Breast epithelium (tissue), 4 donors: ENCODE results near the gene GPR153. TPM values are rescaled to one million over a fixed set of nuclear protein-coding genes. Genes with fewer than 3 reads are reported as not detected.

Experiments used
- DNase-seq, 2 donors: peaks; one replicate each; pipeline ENCODE4 v3.0.0-alpha.2; 2019; ENCODE audit warnings: low spot score in 2 of 2
- H3K27ac ChIP-seq, 2 donors: fragments of 200-600 bp; sonication (generic) in 1 of 2; one replicate each; pipeline ENCODE4 v1.5.1; 2016 to 2019; ENCODE audit warnings: mild to moderate bottlenecking in 1 of 2
- H3K27me3 ChIP-seq, 2 donors: fragments of 200-600 bp; sonication (generic) in 1 of 2; one replicate each; pipeline versions ENCODE4 v1.5.1 to v1.6.0; 2017 to 2019; ENCODE audit warnings: control low read depth in 1 of 2, mild to moderate bottlenecking in 1 of 2
- H3K36me3 ChIP-seq: fragments of 200-600 bp; one replicate; pipeline ENCODE4 v1.5.1; 2019
- H3K4me1 ChIP-seq, 2 donors: fragments of 200-600 bp; sonication (generic); one replicate each; pipeline ENCODE4 v1.5.1; 2016 to 2019; ENCODE audit warnings: control low read depth in 1 of 2
- H3K4me3 ChIP-seq, 3 donors: fragments of 200-600 bp; sonication (generic); 1 replicate in 2 of 3; 2 replicates in 1 of 3; pipeline ENCODE4 v1.5.1; 2016 to 2019; ENCODE audit warnings: mild to moderate bottlenecking in 3 of 3, moderate library complexity in 2 of 3
- H3K9me3 ChIP-seq, 2 donors: fragments of 200-600 bp; sonication (generic) in 1 of 2; one replicate each; pipeline ENCODE4 v1.5.1; 2016 to 2019; ENCODE audit warnings: control low read depth in 1 of 2
- POLR2A ChIP-seq: fragments of 450-650 bp; IDR thresholded peaks from one replicate; pipeline ENCODE4 v1.6.1; 2016; ENCODE audit warnings: antibody characterized with exemption, mild to moderate bottlenecking, moderate library complexity
- POLR2AphosphoS5 ChIP-seq, 3 donors: sonication (generic); formaldehyde crosslinking; IDR thresholded peaks; one replicate each; pipeline ENCODE4 v1.6.1; 2017; ENCODE audit warnings: antibody characterized with exemption in 3 of 3
- intact Hi-C: fragments of 100-400 bp; cut with DNase I; formaldehyde crosslinking; loops from one replicate; pipeline ENCODE4 v1.15.1; 2023; ENCODE audit warnings: low total_unique reads
- total RNA-seq, 3 donors: library from RNA; depleted of rRNA; stranded (reverse); fragments of >200 nt; gene quantifications; one replicate each; pipeline ENCODE4 v1.1.0, GENCODE V29; 2016
- TF ChIP-seq, protein P1 (sequence below), 3 donors: fragments of 450-650 bp; IDR thresholded peaks; one replicate each; pipeline ENCODE4 v1.5.1; 2016 to 2017; ENCODE audit warnings: antibody characterized with exemption in 3 of 3, mild to moderate bottlenecking in 3 of 3, moderate library complexity in 3 of 3

Gene GPR153
- total RNA-seq, 3 donors from 2014 or later = 5.4 to 34.6 (median 6.6) TPM

DNA sequence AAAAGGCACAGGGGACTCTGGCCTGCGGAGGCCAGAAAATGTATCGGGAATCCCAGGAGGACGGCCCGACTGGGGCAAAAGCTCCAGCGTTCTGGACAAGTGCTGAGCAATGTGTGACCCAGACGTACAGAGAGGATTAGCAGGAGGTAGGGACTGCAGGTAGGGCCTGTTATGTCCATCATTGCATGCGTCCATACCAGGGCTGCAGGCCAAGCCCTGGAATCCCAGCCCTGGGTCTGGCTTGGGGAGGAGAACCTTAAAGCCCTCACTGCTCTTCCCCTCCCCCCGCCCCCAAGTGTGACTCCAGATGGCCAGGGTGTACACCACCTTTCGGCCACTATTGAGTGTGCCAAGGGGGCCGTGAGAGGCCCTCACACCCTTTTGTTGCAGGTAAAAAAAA, 53.0 kb downstream of the GPR153 start:
- Histone ChIP-seq H3K4me1 (peaks cover 3% of the 10 kb centered on the region in 2 donors), H3K36me3 (no peaks in the 10 kb centered on the region), H3K27ac (no peak overlapping the region), H3K4me3 (no peak overlapping the region), H3K27me3 (no peaks in the 10 kb centered on the region), H3K9me3 (no peaks in the 10 kb centered on the region)
- no peak for DNase-seq
- TF ChIP-seq, protein P1, sequence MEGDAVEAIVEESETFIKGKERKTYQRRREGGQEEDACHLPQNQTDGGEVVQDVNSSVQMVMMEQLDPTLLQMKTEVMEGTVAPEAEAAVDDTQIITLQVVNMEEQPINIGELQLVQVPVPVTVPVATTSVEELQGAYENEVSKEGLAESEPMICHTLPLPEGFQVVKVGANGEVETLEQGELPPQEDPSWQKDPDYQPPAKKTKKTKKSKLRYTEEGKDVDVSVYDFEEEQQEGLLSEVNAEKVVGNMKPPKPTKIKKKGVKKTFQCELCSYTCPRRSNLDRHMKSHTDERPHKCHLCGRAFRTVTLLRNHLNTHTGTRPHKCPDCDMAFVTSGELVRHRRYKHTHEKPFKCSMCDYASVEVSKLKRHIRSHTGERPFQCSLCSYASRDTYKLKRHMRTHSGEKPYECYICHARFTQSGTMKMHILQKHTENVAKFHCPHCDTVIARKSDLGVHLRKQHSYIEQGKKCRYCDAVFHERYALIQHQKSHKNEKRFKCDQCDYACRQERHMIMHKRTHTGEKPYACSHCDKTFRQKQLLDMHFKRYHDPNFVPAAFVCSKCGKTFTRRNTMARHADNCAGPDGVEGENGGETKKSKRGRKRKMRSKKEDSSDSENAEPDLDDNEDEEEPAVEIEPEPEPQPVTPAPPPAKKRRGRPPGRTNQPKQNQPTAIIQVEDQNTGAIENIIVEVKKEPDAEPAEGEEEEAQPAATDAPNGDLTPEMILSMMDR (IDR thresholded peaks at IDR 0.05) = no peak
- TF ChIP-seq POLR2A = no peak
- no peak for TF ChIP-seq POLR2AphosphoS5 (IDR thresholded peaks at IDR 0.05)
- intact Hi-C loops = no loop called here

DNA sequence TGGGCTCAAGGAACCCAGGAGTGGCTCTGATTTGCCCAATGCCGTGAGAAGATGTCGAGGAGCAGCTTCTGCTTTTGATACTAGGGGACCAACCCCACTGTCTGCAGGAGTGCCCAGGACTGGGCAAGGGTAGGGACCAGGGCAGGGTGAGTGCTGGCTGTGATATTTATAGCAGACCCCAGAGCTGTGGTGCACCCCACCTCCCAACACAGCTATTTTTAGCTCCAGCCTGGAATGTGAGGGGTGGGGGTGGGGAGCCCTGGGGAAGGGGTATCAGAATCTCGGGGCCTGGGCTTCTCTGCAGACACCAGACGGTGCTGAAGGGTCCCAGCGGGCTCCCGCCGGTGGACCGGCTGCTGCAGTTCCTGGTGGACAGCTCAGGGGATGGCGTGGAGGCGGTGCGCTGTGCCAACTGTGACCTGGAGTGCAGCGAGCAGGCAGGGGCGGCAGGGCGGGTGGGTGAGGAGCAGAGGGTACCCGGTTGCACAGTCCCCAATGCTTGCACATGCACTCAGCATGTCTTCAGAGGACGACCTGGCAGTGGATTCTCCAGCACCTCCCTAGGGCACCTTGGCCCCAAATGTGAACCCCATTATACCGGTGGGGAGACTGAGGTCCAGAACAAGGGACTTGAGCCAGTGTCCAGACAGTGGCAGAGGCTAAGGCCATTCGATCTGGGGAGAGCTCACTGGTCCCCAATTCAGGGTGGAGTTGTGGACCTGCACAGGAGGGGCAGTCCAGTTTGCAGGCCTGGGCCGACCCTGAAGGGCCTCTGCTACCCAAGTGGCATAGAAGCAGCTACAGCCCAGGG, 53.6 kb downstream of the GPR153 start:
- DNase-seq = no peak
- intact Hi-C loops = no loop called here
- no peak overlapping the region for H3K27ac ChIP-seq
- peaks cover 3% of the 10 kb centered on the region in 2 donors for H3K4me1 ChIP-seq
- TF ChIP-seq, protein P1 (IDR thresholded peaks at IDR 0.05) = no peak
- no peak for TF ChIP-seq POLR2A
- TF ChIP-seq POLR2AphosphoS5 (IDR thresholded peaks at IDR 0.05) = no peak
- no peaks in the 10 kb centered on the region for H3K36me3 ChIP-seq
- H3K27me3 ChIP-seq = no peaks in the 10 kb centered on the region
- H3K9me3 ChIP-seq = no peaks in the 10 kb centered on the region
- no peak overlapping the region for H3K4me3 ChIP-seq

DNA sequence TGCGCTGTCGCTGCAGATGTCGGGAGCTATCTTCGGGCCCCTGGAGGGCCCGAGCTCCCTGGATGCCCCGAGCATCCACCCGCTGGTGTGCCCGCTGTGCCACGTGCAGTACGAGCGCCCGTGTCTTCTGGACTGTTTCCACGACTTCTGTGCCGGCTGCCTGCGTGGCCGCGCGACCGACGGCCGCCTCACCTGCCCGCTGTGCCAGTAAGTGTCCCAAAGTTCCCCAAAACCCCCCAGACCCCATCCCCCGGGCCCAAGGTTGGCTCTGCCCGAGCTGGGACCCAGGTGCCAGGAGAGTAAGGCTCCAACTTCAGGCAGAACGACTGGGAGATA, 54.4 kb downstream of the GPR153 start:
- no peak for DNase-seq
- Histone ChIP-seq H3K4me1 (peaks cover 3% of the 10 kb centered on the region in 2 donors), H3K36me3 (no peaks in the 10 kb centered on the region), H3K9me3 (no peaks in the 10 kb centered on the region), H3K27me3 (no peaks in the 10 kb centered on the region), H3K27ac (peak overlapping the region; percentile 58 to 75), H3K4me3 (peak overlapping the region; percentile 40 to 82 (median 66))
- TF ChIP-seq POLR2AphosphoS5 (IDR thresholded peaks at IDR 0.05) (no peak), POLR2A (no peak)
- TF ChIP-seq, protein P1 (IDR thresholded peaks at IDR 0.05) = no peak
- intact Hi-C loops = no loop called here

DNA sequence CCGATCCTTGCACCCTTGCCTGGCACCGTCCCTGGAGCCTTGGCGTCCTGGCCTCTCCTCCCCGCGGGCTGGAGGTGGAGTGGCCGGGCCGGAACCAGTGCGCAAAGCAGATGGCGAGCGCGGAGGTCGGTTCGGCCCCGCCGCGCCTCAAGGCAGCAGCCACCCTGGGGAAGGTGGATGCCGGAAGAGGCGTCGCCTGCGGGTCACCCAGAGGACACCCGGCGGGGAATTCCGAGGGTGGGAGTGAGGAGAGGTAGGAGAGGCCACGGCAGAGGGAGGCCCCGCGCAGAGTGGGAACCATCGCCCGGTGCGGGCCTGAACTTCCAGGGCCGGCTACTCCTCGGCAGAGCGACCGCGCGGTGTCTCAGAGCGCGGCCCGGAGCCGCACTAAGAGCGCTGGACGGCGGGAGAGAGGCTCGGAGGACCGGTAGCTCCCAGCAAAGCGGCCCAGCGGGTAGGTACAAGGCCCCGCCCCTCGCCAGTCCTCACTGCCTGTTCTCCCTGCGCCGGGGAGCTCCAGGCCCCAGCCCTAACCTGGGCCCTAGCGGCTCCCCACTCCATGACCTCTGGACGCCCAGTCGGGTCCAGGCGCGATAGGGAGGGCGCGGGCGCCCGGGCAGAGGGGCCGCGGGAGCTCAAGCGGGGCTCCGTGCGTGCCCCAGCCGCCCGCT, 54.9 kb downstream of the GPR153 start, which contains the start of gene RNF207:
TSS of gene RNF207 (plus strand) at position 271 of the 671 bp plus-strand sequence. CDS start 417 bp downstream, outside the sequence.
- no peaks in the 10 kb centered on the region for H3K36me3 ChIP-seq
- H3K4me3 ChIP-seq = peak within 1 kb of the TSS; percentile 40 to 82 (median 66)
- H3K4me1 ChIP-seq = peaks cover 3% of the 10 kb centered on the region in 2 donors
- H3K9me3 ChIP-seq = no peaks in the 10 kb centered on the region
- TF ChIP-seq, protein P1 (IDR thresholded peaks at IDR 0.05) = no peak
- TF ChIP-seq POLR2AphosphoS5 (IDR thresholded peaks at IDR 0.05) = peak in 2 of 3 donors; percentile 27 to 34
- TF ChIP-seq POLR2A = no peak
- intact Hi-C loops = no loop called here
- H3K27me3 ChIP-seq = no peaks in the 10 kb centered on the region
- H3K27ac ChIP-seq = peak within 1 kb of the TSS; percentile 58 to 75
- no peak for DNase-seq

DNA sequence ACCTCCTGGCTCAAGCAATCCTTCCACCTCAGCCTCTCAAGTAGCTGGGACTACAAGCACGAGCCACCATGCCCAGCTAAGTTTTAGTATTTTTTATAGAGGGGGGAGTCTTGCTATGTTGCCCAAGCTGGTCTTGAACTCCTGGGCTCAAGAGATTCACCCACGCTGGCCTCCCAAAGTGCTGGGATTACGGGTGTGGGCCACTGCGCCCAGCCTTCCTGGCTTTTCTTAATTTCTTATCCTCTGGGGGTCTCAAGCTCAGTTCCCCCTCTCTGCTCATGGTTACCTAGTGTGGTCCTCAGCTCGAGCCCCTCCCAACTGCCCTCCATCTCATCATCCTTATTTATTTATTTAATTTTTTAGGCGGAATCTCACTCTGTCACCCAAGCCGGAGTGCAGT, 58.6 kb downstream of the GPR153 start:
- Histone ChIP-seq H3K9me3 (no peaks in the 10 kb centered on the region), H3K27me3 (no peaks in the 10 kb centered on the region), H3K36me3 (no peaks in the 10 kb centered on the region), H3K4me1 (peaks cover 3 to 10% of the 10 kb centered on the region in 2 donors), H3K4me3 (no peak overlapping the region), H3K27ac (no peak overlapping the region)
- no peak for TF ChIP-seq POLR2A
- TF ChIP-seq POLR2AphosphoS5 (IDR thresholded peaks at IDR 0.05) = no peak
- TF ChIP-seq, protein P1 (IDR thresholded peaks at IDR 0.05) = no peak
- intact Hi-C loops = no loop called here
- no peak for DNase-seq
